Measurements from ENCODE around the gene FBN1. TPM values are rescaled to one million over a fixed set of nuclear protein-coding genes. Genes with fewer than 3 reads are reported as not detected.

Gene FBN1
- total RNA-seq, 1 donor from 2014 or later, result 37.1 TPM

GRCh38 chr15:48581219-48581618 lies 64.3 kb downstream of the FBN1 start:
- no peak for DNase-seq (ENCODE audit: low spot score)

- DNase-seq (ENCODE audit: low spot score), result no peak
These were observed 64.8 kb downstream of the FBN1 start for GRCh38 chr15:48580736-48581135.

GRCh38 chr15:48579945-48580671 lies 65.4 kb downstream of the FBN1 start:
- no peak for DNase-seq (ENCODE audit: low spot score)

GRCh38 chr15:48578965-48579364 lies 66.5 kb downstream of the FBN1 start:
- DNase-seq (ENCODE audit: low spot score), result no peak

- no peak for DNase-seq (ENCODE audit: low spot score)
These were observed 68.0 kb downstream of the FBN1 start for GRCh38 chr15:48577469-48577868.

GRCh38 chr15:48574187-48574586 lies 71.3 kb downstream of the FBN1 start:
- no peak for DNase-seq (ENCODE audit: low spot score)

- no peak for DNase-seq (ENCODE audit: low spot score)
These were observed 71.7 kb downstream of the FBN1 start for GRCh38 chr15:48573780-48574179.

GRCh38 chr15:48572823-48573222 lies 72.7 kb downstream of the FBN1 start:
- DNase-seq (ENCODE audit: low spot score), result no peak

- no peak for DNase-seq (ENCODE audit: low spot score)
These were observed 74.0 kb downstream of the FBN1 start for GRCh38 chr15:48571510-48571909.

- DNase-seq (ENCODE audit: low spot score), result no peak
These were observed 74.7 kb downstream of the FBN1 start for GRCh38 chr15:48570822-48571221.

- DNase-seq (ENCODE audit: low spot score), result no peak
These were observed 75.8 kb downstream of the FBN1 start for GRCh38 chr15:48569591-48570302.

- DNase-seq (ENCODE audit: low spot score), result no peak
These were observed 78.8 kb downstream of the FBN1 start for GRCh38 chr15:48566668-48567067.

- DNase-seq (ENCODE audit: low spot score), result no peak
These were observed 79.7 kb downstream of the FBN1 start for GRCh38 chr15:48565560-48566482.

GRCh38 chr15:48564690-48565089 lies 80.8 kb downstream of the FBN1 start:
- no peak for DNase-seq (ENCODE audit: low spot score)

GRCh38 chr15:48563934-48564333 lies 81.6 kb downstream of the FBN1 start:
- DNase-seq (ENCODE audit: low spot score), result no peak

- no peak for DNase-seq (ENCODE audit: low spot score)
These were observed 85.0 kb downstream of the FBN1 start for GRCh38 chr15:48560321-48561051.

- DNase-seq (ENCODE audit: low spot score), result no peak
These were observed 86.2 kb downstream of the FBN1 start for GRCh38 chr15:48559285-48559684.

GRCh38 chr15:48558226-48558625 lies 87.3 kb downstream of the FBN1 start:
- DNase-seq (ENCODE audit: low spot score), result no peak

GRCh38 chr15:48557335-48557734 lies 88.2 kb downstream of the FBN1 start:
- no peak for DNase-seq (ENCODE audit: low spot score)

GRCh38 chr15:48556159-48556897 lies 89.2 kb downstream of the FBN1 start:
- DNase-seq (ENCODE audit: low spot score), result no peak

All from ureter (tissue), 1 donor.